Stimulated activated CD8-positive, alpha-beta memory T cell treated with anti-CD3 and anti-CD28 coated beads, Interleukin-7, amount 100 ng/mL, for 1 hour (primary cell): ENCODE results near the gene SEMA6A.

ENCODE experiments used
- DNase-seq, 2 donors: peaks; one replicate each; pipeline ENCODE4 v3.0.0-alpha.2; 2020; ENCODE audit warnings: low read depth in 2 of 2

Gene SEMA6A

DNA sequence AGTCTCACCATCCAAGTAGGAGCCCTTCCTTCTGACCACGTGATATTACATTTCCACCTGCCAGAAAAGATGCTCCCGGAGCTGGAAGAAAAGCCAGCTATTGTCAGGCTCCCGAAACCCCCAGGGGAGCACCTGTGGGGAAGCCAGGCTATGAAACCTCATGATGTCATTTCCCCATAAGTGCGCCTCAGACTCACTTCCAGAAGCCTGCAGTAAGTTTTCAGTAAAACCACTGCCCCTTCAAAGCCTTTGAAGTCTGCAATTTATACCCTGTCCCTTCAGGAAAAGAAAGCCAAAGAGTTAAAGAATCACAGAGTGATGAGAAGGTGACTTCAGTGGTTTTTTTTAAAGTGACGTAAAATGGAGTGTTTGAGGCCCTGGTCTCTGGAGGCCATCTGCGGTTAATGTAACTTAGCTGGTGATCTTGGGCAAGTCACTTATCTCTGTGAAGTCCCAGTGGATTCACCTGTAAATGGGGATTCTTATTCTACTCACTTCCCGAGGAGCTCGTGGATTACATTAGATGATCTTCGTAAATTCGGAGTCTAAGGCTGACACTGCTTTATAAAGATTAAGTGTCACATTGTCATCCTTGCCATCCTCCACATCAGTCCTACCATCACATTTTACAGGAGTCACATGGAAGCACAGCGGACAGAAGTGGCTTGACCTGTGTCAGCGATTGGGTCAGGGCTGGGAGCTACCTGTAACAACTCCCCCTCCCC, 2.6 kb upstream of the SEMA6A start:
- no peak for DNase-seq

DNA sequence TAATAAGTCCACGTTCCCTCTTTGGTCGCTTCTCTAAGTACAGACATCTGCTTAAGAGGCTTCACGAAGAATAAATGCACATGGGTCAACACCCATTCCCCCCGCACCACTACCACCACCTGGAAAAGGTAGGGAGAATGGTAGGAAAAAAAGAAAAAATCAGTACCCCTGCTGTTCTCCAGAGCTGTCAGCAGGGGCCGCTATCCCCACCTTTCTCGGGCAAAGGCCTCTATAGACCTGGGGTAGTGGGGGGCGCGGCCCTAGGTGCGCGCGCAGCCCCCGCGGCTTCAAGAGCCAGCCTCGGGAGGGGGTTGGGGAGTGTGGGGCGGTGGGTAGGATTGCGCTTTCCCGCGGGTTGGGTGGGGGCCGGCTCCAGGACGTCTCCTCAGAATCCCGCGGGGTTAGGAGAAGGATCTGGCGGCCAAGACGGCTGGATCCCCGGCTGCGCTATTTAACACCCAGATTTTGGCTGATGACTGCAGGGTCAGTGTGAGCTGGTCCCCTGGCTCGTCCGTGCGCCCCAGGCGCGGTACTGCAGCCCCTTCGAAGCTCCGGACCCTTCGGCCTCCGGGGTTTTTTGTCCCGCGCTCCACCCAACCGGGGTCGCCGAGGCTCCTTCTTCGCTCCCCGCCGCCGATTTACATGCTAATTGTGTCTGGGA, 1.6 kb upstream of the SEMA6A start:
- DNase-seq, result no peak

DNA sequence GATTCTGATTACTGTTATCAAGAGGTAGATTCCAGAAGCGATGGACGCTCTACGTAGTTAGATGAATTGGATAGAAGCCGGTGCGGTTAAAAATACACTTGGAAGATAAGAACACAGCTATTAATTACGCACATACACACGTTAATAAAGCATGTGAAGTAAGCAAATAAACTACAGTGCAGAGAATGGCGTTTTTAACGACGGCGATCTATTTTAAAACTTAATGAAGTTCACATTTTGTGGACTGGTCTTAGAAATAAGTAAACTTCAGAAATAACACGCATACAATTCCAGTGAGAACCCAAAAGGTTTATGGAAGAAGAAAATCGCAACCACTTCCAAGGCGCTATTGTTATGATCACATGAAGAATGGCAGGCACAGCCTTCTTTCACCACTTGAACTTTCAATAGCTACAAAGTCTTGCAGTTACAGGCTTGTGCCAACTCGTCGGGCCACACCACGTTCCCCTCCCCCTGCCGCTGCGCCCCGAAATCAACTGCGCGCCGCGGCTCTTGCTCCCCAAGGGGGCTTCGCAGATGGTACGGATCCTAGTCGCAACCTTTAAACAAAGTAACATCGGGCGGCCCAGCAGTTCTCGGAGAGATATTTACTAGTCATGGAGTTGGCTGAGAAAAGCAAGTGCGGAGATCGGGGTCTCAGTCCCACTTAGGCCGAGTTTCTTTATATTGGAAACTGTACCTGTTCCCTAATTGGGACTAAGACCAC, 866 bp upstream of the SEMA6A start:
- no peak for DNase-seq

DNA sequence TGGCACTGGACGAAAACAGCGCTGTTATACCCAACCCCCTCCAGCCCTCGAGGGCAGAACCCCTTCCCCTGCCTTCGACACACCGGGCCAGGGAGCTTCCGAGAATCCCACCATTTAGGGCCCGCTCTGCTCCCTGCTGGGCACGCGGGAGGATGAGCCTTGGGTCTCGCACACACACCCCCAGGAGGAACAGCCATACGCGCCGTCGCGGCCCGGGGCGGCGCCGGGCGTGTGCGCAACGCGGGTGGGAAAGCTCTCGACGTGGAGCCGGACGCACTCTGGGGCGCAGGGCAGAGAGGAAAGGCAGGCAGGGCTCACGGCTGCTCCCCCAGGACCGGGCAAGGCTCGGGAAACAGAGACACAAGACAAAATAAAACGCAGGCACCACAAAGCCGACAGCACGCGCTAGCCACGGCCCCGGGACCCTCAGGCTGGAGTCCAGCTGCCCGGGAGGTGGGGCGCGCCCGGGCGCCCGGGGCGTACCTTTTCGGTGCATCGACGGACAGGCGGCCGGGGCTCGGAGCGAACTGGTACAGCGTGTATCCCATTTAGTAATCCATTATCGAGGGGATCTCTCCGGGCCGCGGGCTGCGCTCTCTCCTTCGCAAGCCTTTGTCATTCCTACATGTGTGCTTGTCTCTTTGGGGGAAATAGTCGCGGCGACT, 789 bp downstream of the SEMA6A start:
- DNase-seq, result no peak

DNA sequence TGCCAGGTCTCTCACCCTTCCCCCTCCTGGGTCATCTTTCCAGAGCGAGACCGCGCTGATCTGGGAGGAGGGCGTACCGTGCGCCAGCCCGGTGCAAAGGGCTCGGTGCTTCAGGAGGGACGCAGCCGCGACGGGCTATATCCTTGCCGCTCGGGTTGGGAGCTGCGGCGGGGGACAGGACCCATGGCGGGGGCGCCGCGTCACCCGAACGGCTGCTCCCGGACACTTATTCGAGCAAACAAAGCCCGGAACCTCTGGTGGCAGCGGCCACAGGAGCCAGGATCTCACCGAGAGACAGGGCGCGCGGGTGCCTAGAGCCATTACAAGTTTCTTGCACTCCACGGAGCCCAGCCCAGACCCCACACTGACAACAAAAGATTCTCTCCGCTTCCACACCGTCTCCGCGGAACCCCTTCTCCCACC, 1.3 kb downstream of the SEMA6A start:
- DNase-seq, result no peak

DNA sequence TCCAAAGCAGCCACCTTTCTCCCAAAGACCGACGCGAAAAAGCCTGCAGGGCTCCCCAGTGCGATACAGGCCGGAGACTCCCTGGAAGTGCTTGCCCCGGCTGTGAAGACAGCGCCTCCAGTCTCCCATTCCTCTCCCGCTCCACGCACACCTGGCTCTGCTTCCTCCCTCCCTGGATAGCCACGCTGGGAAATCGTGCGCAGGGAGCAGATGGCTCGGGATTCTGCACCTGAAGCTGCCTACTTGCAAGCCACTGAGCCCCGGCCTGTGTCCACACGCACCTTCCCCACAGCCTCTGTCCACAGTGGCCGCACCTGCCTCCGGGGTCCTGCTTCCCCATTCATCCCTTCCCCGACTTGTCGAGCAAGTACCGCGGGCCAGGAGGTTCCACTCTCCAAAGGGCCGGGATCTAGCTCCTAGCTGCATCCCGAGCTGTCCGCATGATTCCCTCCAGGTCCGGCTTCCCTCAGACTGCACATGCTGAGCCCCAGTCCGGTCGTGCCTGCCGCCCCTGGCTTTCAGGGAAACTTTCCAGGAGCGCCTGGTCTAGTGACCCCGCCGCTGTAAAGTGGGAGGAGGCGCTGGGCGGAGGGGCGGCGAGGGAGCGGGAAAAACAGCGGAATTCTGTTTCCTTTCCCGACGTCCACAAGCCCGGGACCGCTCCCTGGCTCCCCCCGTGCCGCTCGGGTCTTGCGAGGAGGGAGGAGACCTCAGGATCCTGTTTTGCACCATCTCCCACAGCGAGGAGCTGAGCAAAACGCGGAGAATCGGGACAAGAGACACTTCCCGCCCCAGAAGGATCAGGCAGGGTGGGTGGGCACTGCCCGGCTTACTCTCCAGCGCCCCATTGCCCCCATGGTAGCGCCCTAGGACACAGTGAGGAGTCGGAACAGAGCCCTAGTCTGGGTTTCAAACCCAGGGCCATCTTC, 2.0 kb downstream of the SEMA6A start:
- no peak for DNase-seq

DNA sequence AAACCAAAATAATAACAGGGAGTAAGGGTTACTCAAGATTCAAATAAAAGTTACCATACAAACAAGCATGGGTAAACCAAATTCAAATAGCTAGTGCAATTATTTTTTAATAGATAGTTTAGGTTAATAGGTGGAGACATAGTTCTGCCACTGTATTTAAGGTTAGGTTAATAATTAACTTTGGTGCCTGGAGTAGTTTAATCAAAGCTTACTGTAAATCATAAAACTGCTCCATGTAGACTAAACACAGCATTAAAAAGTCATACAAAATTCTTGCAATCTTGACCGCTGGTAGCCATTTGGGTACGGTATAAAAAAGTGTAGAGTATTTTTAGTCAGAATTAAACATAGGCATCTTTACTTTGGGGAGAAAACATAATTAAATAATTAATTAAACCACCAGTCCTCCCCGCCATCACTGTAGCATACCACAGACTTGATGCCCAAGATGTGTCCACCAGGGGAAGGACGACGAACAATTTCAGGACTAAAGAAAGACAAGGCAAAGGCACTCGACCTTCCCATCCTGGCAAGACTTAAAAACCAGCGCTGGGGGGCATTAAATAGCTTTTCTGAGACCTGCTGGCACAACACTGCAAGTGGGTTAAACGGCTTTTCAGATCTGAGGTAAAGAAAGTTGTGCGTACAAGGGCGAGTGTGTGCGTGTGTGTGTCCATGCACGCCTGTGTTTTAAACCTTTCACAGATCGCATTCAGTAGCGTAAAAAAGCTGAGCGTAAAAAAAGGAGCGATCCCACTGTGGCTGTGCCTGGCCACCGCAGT, 2.9 kb downstream of the SEMA6A start:
- no peak for DNase-seq

DNA sequence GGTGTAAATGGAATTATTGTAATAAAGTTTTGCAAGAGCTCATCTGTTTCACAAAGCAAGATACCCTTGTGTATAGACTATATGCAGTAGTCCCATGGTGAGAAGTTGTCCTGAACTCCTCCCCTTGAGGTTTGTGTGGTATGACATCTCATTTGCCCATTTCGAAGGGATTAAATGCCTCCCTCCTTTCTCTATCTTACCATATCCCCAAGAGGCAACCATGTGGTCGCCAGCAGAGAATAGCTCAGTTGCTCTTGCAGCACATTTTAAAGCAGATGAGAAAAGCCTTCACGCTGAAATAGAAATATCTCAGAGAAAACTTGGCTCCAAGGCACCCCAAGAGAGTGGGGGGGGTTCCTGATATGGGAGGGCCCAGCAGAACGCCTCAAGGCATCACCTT, 4.6 kb downstream of the SEMA6A start:
- no peak for DNase-seq

DNA sequence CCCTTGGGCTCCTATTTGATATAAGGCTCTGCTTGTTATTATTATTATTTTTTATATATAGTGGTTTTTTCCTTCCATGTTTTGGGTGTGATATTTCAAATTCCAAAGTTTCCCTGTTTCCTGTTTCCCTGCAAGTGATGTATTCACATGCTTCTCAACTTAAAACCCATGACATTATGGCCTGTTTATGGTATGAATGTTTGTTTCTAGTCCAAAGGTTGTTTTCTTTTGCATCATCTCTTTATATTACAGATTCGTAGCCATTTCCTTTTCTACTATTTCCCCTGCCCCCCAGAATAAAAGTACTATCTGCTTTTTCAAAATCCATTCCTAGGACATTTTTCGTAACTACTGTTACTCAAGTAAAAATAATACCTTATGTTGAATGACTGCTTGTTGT, 7.5 kb downstream of the SEMA6A start:
- DNase-seq, result no peak

DNA sequence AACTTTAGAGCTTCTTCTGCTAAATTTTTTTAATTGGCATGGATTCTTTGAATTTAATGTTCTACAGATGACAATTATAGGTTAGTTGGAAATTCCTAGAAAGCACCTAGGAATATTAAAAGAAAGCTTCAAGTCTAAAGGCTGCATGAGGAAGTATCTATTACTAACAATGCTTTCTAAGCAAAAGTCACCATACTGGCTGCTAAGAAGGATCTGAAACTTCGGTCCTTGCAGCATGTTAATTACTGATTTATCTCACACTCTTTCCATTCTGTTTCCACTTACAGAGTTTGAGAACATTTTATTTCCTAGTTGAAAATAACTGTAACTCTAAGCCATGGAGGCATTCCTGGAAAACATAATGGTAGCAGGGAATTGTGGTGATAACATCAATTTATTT, 8.4 kb downstream of the SEMA6A start:
- no peak for DNase-seq

DNA sequence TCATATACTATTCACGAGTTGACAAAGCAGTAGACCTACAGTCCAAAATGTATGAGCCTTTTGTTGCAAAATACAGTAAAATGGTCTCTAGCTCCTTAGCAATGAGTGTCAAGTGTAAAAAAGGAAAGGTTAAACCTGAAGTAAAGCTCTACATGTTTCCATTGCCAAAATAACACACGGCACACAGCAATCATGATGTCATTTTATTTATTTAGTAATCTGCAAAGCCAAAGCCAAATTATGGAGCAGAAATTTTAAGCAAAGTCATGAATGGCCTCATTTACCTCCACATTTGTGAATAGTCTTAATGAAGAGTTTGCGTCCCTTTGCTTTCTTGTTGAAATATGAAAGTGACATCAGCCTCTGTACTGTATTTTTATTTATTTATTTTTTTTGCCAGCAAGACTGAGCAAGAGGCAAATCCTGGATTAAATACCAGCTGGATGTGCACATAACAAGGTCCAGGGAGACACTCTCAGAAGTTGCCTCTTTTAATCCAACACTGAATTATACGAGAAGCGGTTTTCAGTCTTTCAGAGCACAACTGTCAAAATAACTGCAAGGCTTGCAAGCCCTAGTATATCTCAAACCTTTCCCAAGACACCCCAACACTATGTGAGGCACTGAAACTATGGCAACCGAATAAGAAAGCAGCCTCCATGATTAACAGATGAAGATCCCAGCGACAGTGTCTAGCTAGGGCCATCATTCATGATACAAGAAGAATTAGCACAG, 9.7 kb downstream of the SEMA6A start:
- DNase-seq, result no peak

DNA sequence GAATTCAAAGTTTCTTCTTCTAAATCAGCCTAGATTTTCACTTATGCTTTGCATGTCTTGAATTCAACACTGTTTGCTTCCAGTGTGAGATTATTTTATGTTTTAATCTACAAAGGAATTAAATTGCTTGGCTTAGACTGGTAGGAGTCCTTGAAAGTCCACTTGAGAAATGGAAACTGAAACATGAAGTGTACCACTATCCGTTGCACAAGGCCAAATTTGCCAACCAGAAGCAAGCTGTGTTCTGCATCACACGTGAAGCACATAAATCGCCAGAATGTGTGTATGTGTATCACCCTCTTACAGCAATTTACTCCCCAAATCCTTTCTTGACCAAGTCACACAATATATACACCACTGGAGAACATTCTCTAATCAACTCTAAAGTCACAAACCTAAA, 10.3 kb downstream of the SEMA6A start:
- no peak for DNase-seq

DNA sequence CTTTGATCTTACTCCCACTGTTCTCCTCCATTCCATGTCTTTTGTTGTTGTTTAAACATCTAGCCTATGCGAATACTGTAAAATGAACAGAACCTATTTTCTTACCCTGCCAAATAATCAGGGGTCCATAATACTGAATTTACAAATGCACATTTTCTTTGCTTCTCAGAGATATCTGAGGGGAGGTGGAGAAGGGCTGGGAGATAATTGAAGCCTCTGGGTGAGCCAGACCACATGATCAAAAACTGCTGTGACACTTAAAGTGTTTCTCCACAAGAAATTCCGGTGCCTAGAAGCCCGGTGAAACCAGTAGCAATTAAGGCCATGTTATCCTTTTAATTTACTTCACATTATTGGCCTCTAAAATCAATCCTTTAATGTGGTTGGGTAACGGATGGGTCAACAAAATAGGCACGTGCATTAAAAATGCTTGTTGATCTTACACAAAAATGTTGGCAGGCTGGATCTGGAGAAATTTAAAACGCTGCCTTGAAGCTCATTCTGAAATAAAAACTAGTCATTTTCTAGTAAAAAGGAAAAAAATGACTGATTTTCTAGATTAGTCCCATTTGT, 10.8 kb downstream of the SEMA6A start:
- DNase-seq, result no peak

DNA sequence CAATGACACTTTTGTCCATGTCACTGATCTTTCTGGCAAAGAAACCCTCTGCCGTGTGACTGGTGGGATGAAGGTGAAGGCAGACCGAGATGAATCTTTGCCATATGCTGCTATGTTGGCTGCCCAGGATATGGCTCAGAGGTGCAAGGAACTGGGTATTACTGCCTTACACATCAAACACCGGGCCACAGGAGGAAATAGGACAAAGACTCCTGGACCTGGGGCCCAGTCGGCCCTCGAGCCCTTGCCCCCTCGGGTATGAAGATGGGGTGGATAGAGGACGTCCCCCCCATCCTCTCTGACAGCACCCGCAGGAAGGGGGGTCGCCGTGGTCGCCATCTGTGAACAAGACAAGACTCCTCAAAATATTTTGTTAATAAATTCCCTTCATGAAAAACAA, 12.0 kb downstream of the SEMA6A start:
- DNase-seq, result no peak

DNA sequence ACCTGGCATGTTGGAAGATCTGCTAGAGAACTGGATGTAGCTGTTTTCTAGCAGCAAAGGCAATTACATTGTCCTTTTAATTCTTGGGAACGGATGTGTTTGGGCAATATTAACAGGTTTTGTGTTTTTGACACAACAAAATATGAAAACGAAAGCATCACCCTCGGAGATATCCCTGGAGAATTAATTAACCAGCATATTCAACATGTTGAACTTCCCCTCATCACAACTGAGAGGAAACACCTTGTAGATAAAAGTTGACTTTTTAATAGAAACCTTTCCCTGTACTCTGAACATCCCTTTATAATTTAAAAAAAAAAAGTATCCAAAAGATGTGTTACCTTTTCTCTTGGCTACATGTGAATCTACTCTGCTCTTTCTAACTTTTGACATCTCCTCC, 13.0 kb downstream of the SEMA6A start:
- no peak for DNase-seq

DNA sequence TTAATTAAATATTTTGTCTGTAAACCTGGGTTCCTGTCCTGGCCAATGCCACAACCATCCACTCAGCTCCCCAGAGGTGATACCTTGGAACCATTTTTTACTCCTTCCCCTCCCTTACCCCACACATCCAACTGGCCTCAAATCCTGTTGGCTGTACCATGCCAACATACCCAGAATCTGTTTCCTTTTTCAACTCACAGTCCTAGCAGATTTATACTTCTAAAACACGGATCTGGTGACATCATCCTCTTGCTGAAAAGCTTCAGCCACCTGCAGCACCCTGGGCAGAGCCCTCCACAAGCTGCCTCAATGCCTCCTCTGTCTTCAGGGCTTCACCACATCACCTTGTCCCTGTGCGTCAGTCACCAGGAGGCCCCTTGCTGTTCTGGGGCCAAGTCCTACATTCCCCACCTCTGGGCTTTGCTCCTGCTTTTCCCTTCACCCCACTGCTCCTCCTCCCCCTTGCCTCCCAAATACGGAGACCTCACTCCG, 14.9 kb downstream of the SEMA6A start:
- DNase-seq, result no peak

DNA sequence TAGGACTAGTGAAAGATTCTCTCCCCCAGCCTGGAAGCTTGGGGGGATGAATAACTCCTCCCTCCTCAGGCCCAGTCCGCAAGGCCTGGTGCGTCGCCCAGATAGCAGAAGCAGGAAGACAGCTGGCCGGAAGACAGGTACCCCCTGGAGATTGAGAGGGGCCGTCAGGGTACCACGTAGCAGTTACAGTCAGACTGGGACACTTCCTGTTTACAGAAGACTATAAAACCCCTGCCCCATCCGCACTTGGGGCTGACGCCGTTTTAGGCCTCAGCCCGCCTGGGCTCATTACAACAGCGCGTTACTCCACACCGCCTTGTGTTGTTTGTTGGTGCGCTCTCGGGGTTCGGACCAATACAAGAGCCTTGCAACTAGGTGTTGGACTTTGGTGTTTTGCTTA, 15.4 kb downstream of the SEMA6A start:
- no peak for DNase-seq

DNA sequence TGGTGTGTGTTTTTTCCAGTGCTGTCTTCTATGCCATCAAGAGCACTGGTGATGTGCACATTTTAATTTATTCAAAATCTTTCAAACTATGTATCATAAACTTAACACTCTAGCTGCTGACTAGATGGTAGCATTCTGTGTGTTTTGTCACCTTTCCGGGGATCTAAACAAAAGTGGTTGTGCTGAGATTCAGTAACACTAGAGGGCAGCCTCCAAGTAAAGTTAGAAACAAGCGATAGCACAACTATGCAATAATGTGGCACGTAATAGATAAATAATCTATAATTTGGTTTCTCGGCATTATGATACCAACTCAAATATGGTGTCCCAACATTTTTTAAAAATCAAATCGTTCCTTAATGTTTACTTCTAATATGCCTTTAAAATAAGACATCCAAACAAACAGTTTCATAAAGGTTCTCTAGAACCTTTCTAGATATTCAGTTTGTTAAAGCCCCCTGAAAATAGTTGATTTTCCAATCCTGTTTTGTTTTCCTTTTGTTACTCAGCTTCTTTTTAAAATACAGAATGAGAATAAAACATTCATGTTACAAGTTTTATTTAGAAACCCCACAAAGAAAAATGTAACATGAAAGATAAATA, 16.9 kb downstream of the SEMA6A start:
- DNase-seq, result no peak

DNA sequence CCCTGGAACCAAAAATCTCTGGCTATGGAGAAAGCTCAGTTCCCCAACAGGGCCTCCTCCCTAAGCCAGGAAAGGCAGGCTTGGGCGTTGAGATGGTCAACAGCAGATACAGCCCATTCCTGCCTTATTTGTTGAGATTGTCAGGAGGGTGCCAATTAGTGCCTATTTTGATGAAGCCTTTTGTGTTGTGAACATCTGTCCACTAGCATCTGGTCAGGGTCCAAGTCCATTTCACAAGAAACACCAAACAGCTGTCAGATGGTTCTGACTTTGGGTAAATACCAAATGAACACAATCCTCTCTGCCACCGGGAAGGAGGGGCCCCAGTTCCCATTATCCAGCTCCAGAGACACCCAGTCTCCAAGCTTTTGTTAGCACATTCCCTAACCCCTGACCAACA, 19.9 kb downstream of the SEMA6A start:
- no peak for DNase-seq
